IMR-90 (cell line): Measurements from ENCODE around the gene NBEA. TPM values are rescaled to one million over a fixed set of nuclear protein-coding genes. Genes with fewer than 3 reads are reported as not detected.

Experiments
- ATAC-seq: fragments of 200-7000 bp; cut with Tn5 transposase; 2 replicates; pipeline ENCODE4 v1.9.1; 2020; ENCODE audit warnings: low read depth, mild to moderate bottlenecking, moderate library complexity
- BruUV-seq: library from RNA; stranded (reverse); fragments of 400-500 nt; replicated peaks from 2 replicates; lab custom pipeline; 2021; lab: Mats Ljungman, UMichigan
- CTCF ChIA-PET: fragments of 300-600 bp; formaldehyde crosslinking; extraction: SDS; loops from one replicate; lab custom pipeline; 2021; ENCODE audit warnings: antibody characterized with exemption; lab: Yijun Ruan, JAX
- POLR2A ChIA-PET: fragments of 300-600 bp; sonication (Branson Sonifier 250); formaldehyde crosslinking; loops from one replicate; lab custom pipeline; 2022; ENCODE audit warnings: antibody characterized with exemption; ENCODE audit not compliant: unreplicated experiment; lab: Charles Lee
- DNase-seq: peaks from one replicate; pipeline ENCODE4 v3.0.0; 2013
- H2AFZ ChIP-seq: replicated peaks from 2 replicates; pipeline ENCODE3; 2013; ENCODE audit warnings: low read length, mild to moderate bottlenecking; ENCODE audit not compliant: poor library complexity
- H2AK5ac ChIP-seq: 2 replicates; pipeline ENCODE4 v1.6.1; 2013; ENCODE audit warnings: low read depth, low read length, inconsistent platforms
- H2AK9ac ChIP-seq: replicated peaks from 2 replicates; pipeline ENCODE3; 2013; ENCODE audit warnings: mild to moderate bottlenecking, low read depth, low read length, moderate library complexity; ENCODE audit not compliant: poor library complexity
- H2BK120ac ChIP-seq: 2 replicates; pipeline ENCODE4 v1.6.1; 2013; ENCODE audit warnings: low read depth, low read length, inconsistent platforms
- H2BK15ac ChIP-seq: 3 replicates; pipeline ENCODE4 v1.6.1; 2013; ENCODE audit warnings: low read depth, low read length, inconsistent platforms
- H2BK20ac ChIP-seq: 2 replicates; pipeline ENCODE4 v1.6.1; 2013; ENCODE audit warnings: low read depth, mild to moderate bottlenecking, inconsistent platforms, low read length, moderate library complexity
- H2BK5ac ChIP-seq: 2 replicates; pipeline ENCODE4 v1.6.1; 2013; ENCODE audit warnings: mild to moderate bottlenecking, low read depth, low read length, inconsistent platforms; ENCODE audit not compliant: poor library complexity, severe bottlenecking
- H3K14ac ChIP-seq: replicated peaks from 2 replicates; pipeline ENCODE4 v1.6.1; 2013; ENCODE audit warnings: low read depth, low read length, inconsistent platforms
- H3K18ac ChIP-seq: 2 replicates; pipeline ENCODE4 v1.6.1; 2013; ENCODE audit warnings: low read depth, low read length, control low read depth
- H3K23ac ChIP-seq: 2 replicates; pipeline ENCODE4 v1.6.1; 2013; ENCODE audit warnings: low read depth, low read length, inconsistent platforms
- H3K27ac ChIP-seq: 2 replicates; pipeline ENCODE4 v1.5.1; 2013; ENCODE audit warnings: mild to moderate bottlenecking, control low read depth, low read length; ENCODE audit not compliant: insufficient read depth
- H3K27me3 ChIP-seq: 2 replicates; pipeline ENCODE4 v1.6.1; 2013; ENCODE audit warnings: low read length; ENCODE audit not compliant: control insufficient read depth, insufficient read depth
- H3K36me3 ChIP-seq: 2 replicates; pipeline ENCODE4 v1.6.1; 2013; ENCODE audit warnings: low read length, mixed read lengths; ENCODE audit not compliant: control insufficient read depth, insufficient read depth
- H3K4ac ChIP-seq: 2 replicates; pipeline ENCODE4 v1.6.1; 2013; ENCODE audit warnings: low read depth, low read length, inconsistent platforms
- H3K4me1 ChIP-seq: 2 replicates; pipeline ENCODE4 v1.6.1; 2013; ENCODE audit warnings: low read length, mixed read lengths; ENCODE audit not compliant: control insufficient read depth, insufficient read depth
- H3K4me2 ChIP-seq: 2 replicates; pipeline ENCODE4 v1.6.1; 2013; ENCODE audit warnings: low read depth, mild to moderate bottlenecking, control low read depth, low read length, moderate library complexity
- H3K4me3 ChIP-seq: 2 replicates; pipeline ENCODE4 v1.5.1; 2013; ENCODE audit warnings: low read depth, mild to moderate bottlenecking, control low read depth, low read length, moderate library complexity; ENCODE audit not compliant: insufficient read depth
- H3K56ac ChIP-seq: 2 replicates; pipeline ENCODE4 v1.6.1; 2013; ENCODE audit warnings: low read length, inconsistent platforms; ENCODE audit not compliant: insufficient read depth; ENCODE audit errors: extremely low read depth
- H3K79me1 ChIP-seq, 2 experiments: 2 replicates each; pipeline ENCODE4 v1.6.1; 2013; ENCODE audit warnings: low read length in 2 of 2, inconsistent platforms in 1 of 2, low read depth in 1 of 2
- H3K9ac ChIP-seq: 2 replicates; pipeline ENCODE4 v1.6.1; 2013; ENCODE audit warnings: low read depth, low read length, control low read depth
- H3K9me1 ChIP-seq: 2 replicates; pipeline ENCODE4 v1.6.1; 2013; ENCODE audit warnings: low read length, inconsistent platforms; ENCODE audit not compliant: insufficient read depth
- H3K9me3 ChIP-seq: 2 replicates; pipeline ENCODE4 v1.6.1; 2013; ENCODE audit warnings: low read length; ENCODE audit not compliant: control insufficient read depth, insufficient read depth
- H4K20me1 ChIP-seq: 2 replicates; pipeline ENCODE4 v1.6.1; 2013; ENCODE audit warnings: low read length, inconsistent platforms; ENCODE audit not compliant: insufficient read depth
- H4K5ac ChIP-seq: 2 replicates; pipeline ENCODE4 v1.6.1; 2013; ENCODE audit warnings: mild to moderate bottlenecking, low read depth, low read length, control low read depth
- H4K8ac ChIP-seq, 2 experiments: 2 replicates each; pipeline ENCODE4 v1.6.1; 2013; ENCODE audit warnings: low read depth in 2 of 2, low read length in 2 of 2, control low read depth in 1 of 2, inconsistent platforms in 1 of 2
- H4K91ac ChIP-seq: 2 replicates; pipeline ENCODE4 v1.6.1; 2013; ENCODE audit warnings: low read depth, low read length, inconsistent platforms; ENCODE audit not compliant: insufficient read depth
- BHLHE40 ChIP-seq: fragments of 150-350 bp; IDR thresholded peaks from 2 replicates; pipeline ENCODE4 v1.6.1; 2016; ENCODE audit warnings: mild to moderate bottlenecking, low read depth, low read length
- CEBPB ChIP-seq: IDR thresholded peaks from 2 replicates; pipeline ENCODE4 v1.6.1; 2012; ENCODE audit warnings: low read depth, low read length, improper control_type of control experiment
- CHD1 ChIP-seq: IDR thresholded peaks from 2 replicates; pipeline ENCODE4 v1.6.1; 2012; ENCODE audit warnings: low read depth, low read length, improper control_type of control experiment
- ELK1 ChIP-seq: fragments of 150-350 bp; IDR thresholded peaks from 2 replicates; pipeline ENCODE4 v1.6.1; 2016; ENCODE audit warnings: low read depth, mild to moderate bottlenecking, low read length, moderate library complexity, borderline replicate concordance
- FOS ChIP-seq: fragments of 150-350 bp; IDR thresholded peaks from 2 replicates; pipeline ENCODE4 v1.6.1; 2016; ENCODE audit warnings: low read depth, low read length
- MAFK ChIP-seq: IDR thresholded peaks from 2 replicates; pipeline ENCODE4 v1.6.1; 2012; ENCODE audit warnings: low read depth, low read length, improper control_type of control experiment
- MAZ ChIP-seq: IDR thresholded peaks from 2 replicates; pipeline ENCODE4 v1.6.1; 2012; ENCODE audit warnings: low read depth, mild to moderate bottlenecking, low read length, improper control_type of control experiment, moderate library complexity, borderline replicate concordance
- MXI1 ChIP-seq: IDR thresholded peaks from 2 replicates; pipeline ENCODE4 v1.6.1; 2012; ENCODE audit warnings: low read depth, mild to moderate bottlenecking, low read length, moderate library complexity, borderline replicate concordance
- NFE2L2 ChIP-seq: fragments of 150-350 bp; IDR thresholded peaks from 2 replicates; pipeline ENCODE4 v1.6.1; 2016; ENCODE audit warnings: low read depth, mild to moderate bottlenecking, low read length
- POLR2A ChIP-seq: IDR thresholded peaks from 2 replicates; pipeline ENCODE4 v1.6.1; 2012; ENCODE audit warnings: mild to moderate bottlenecking, low read depth, low read length
- RAD21 ChIP-seq: IDR thresholded peaks from 2 replicates; pipeline ENCODE4 v1.6.1; 2012; ENCODE audit warnings: low read length, improper control_type of control experiment
- RCOR1 ChIP-seq: IDR thresholded peaks from 2 replicates; pipeline ENCODE4 v1.6.1; 2012; ENCODE audit warnings: mild to moderate bottlenecking, low read length, improper control_type of control experiment; ENCODE audit not compliant: insufficient replicate concordance
- SMC3 ChIP-seq: fragments of 150-350 bp; IDR thresholded peaks from 2 replicates; pipeline ENCODE4 v1.6.1; 2016; ENCODE audit warnings: low read depth, mild to moderate bottlenecking, antibody characterized with exemption, low read length, moderate library complexity
- USF2 ChIP-seq: fragments of 150-350 bp; IDR thresholded peaks from 2 replicates; pipeline ENCODE4 v1.6.1; 2017; ENCODE audit warnings: mild to moderate bottlenecking, antibody characterized with exemption, low read length, low read depth
- WGBS, 2 experiments: methylation state at CpG; one replicate each; pipeline versions ENCODE4 v1.1.5 to v1.1.7; 2013; ENCODE audit warnings: missing lambda C conversion rate in 2 of 2; ENCODE audit not compliant: insufficient read length in 1 of 2; ENCODE audit errors: extremely low coverage in 2 of 2; 5-methylcytosine and 5-hydroxymethylcytosine counted together
- dilution Hi-C: fragments of 300-500 bp; cut with HindIII; formaldehyde crosslinking; loops from one replicate; pipeline ENCODE4 v1.14.3; 2018; ENCODE audit warnings: low sequenced_read_pairs; ENCODE audit not compliant: unreplicated experiment
- in situ Hi-C: fragments of 300-500 bp; cut with MboI; formaldehyde crosslinking; loops from 3 replicates; pipeline ENCODE4 v1.14.3; 2019; ENCODE audit warnings: low sequenced_read_pairs, inconsistent platforms, mixed read lengths
- intact Hi-C: fragments of 100-400 bp; cut with micrococcal nuclease; formaldehyde crosslinking; loops from 2 replicates; pipeline ENCODE4 v1.10.0; 2022
- polyA plus RNA-seq, 3 experiments: library from polyadenylated mRNA; depleted of rRNA; stranded (reverse); fragments of >200 nt; gene quantifications; 2 replicates each; pipeline ENCODE4 v1.2.3, GENCODE V29; 2012; ENCODE audit warnings: low replicate concordance in 1 of 3
- total RNA-seq: library from RNA; depleted of rRNA; stranded (reverse); fragments of >200 nt; gene quantifications from 2 replicates; pipeline ENCODE4 v1.2.3, GENCODE V29; 2012

NBEA gene
- total and polyA plus RNA-seq, 2 of the 4 experiments (the other 2 are of a cell fraction), result 0.82 to 2.2 TPM

GRCh38 chr13:35470671-35471661 lies 528.9 kb downstream of the NBEA start:
- in situ Hi-C loops (no loop called here), dilution Hi-C loops (no loop called here), intact Hi-C loops (loop anchor here (10.0 kb wide), 2 partner anchors 254 to 484 kb away; no protein-coding TSS in a partner anchor)
- ChIA-PET POLR2A (no interaction called here), CTCF (no interaction called here)
- no peak overlapping the region for H3K18ac ChIP-seq
- peaks cover 6% of the 10 kb centered on the region; the same call in 1 of the 2 replicates for H3K9me3 ChIP-seq
- no peaks in the 10 kb centered on the region for H3K9me1 ChIP-seq
- H2AFZ ChIP-seq, result peak overlapping the region; percentile 77
- no peak overlapping the region for H3K14ac ChIP-seq
- H4K8ac ChIP-seq, result no peak overlapping the region
- no peak overlapping the region for H2AK9ac ChIP-seq
- WGBS, 2 experiments, result 8% methylated on average over 9 of the region's 68 CpGs; no CpG with 5 or more reads in 1 of the 2 experiments
- no peak overlapping the region for H2BK5ac ChIP-seq
- no peak overlapping the region for H2AK5ac ChIP-seq
- no peaks in the 10 kb centered on the region for H3K4me1 ChIP-seq
- no peaks in the 10 kb centered on the region for H3K79me1 ChIP-seq
- no peaks in the 10 kb centered on the region for H4K20me1 ChIP-seq
- no peaks in the 10 kb centered on the region for H3K36me3 ChIP-seq
- no peak overlapping the region for H3K9ac ChIP-seq
- H4K5ac ChIP-seq, result no peak overlapping the region
- no peak overlapping the region for H3K4ac ChIP-seq
- no peak overlapping the region for H4K91ac ChIP-seq
- H3K27ac ChIP-seq, result no peak overlapping the region
- H2BK120ac ChIP-seq, result no peak overlapping the region; the same call in 1 of the 2 replicates
- no TSS peak for BruUV-seq
- H3K27me3 ChIP-seq, result peaks cover 38% of the 10 kb centered on the region
- ATAC-seq (peak; percentile 28), DNase-seq (peak; percentile 2)
- no peak overlapping the region for H2BK20ac ChIP-seq
- H3K23ac ChIP-seq, result no peak overlapping the region
- H2BK15ac ChIP-seq, result no peak overlapping the region
- no peak overlapping the region; the same call in 1 of the 2 replicates for H3K4me3 ChIP-seq
- H3K4me2 ChIP-seq, result peak overlapping the region; percentile 56; the same call in 1 of the 2 replicates
- H3K56ac ChIP-seq, result no peak overlapping the region
- TF ChIP-seq FOS (no peak), BHLHE40 (no peak), USF2 (no peak), MXI1 (no peak), RCOR1 (no peak), MAZ (no peak), SMC3 (no peak), CEBPB (no peak), MAFK (no peak), RAD21 (no peak), CHD1 (no peak), POLR2A (no peak), ELK1 (no peak), NFE2L2 (no peak)
